Esophagus squamous epithelium (tissue), 5 donors: Measurements from ENCODE around the gene TUBGCP2. TPM values are rescaled to one million over a fixed set of nuclear protein-coding genes. Genes with fewer than 3 reads are reported as not detected.

Source experiments
- DNase-seq: peaks from one replicate; lab custom pipeline; 2025; lab: John Stamatoyannopoulos, UW
- H3K27ac ChIP-seq, 4 donors: fragments of 200-600 bp; sonication (generic); one replicate each; pipeline ENCODE4 v1.5.1; 2016 to 2019; ENCODE audit warnings: mild to moderate bottlenecking in 1 of 4
- H3K27me3 ChIP-seq, 4 donors: fragments of 200-600 bp; sonication (generic); 1 replicate in 3 of 4; 2 replicates in 1 of 4; pipeline versions ENCODE4 v1.5.1 to v1.6.0; 2017 to 2021; ENCODE audit warnings: antibody characterized with exemption in 1 of 4
- H3K36me3 ChIP-seq, 3 donors: fragments of 200-600 bp; sonication (generic); one replicate each; pipeline ENCODE4 v1.5.1; 2016 to 2019
- H3K4me1 ChIP-seq, 3 donors: fragments of 200-600 bp; sonication (generic); one replicate each; pipeline ENCODE4 v1.5.1; 2017 to 2019
- H3K4me3 ChIP-seq, 4 donors: fragments of 200-600 bp; sonication (generic); 1 replicate in 3 of 4; 2 replicates in 1 of 4; pipeline ENCODE4 v1.5.1; 2016 to 2019; ENCODE audit warnings: mild to moderate bottlenecking in 2 of 4, moderate library complexity in 1 of 4
- H3K9me3 ChIP-seq, 3 donors: fragments of 200-600 bp; sonication (generic); one replicate each; pipeline ENCODE4 v1.5.1; 2016 to 2019
- CTCF ChIP-seq, 6 experiments: fragments of 450-650 bp in 4 of 6; fragments of 200-600 bp in 2 of 6; sonication (generic) in 2 of 6; IDR thresholded peaks; one replicate each; pipeline ENCODE4 v1.5.1; 2016 to 2019; ENCODE audit warnings: antibody characterized with exemption in 6 of 6, mild to moderate bottlenecking in 4 of 6, moderate library complexity in 4 of 6
- POLR2A ChIP-seq, 4 donors: fragments of 450-650 bp; IDR thresholded peaks; one replicate each; pipeline ENCODE4 v1.6.1; 2017; ENCODE audit warnings: antibody characterized with exemption in 4 of 4, mild to moderate bottlenecking in 4 of 4, moderate library complexity in 3 of 4
- WGBS, 2 donors: methylation state at CpG; one replicate each; pipeline ENCODE4 v1.1.5; 2018; 5-methylcytosine and 5-hydroxymethylcytosine counted together
- intact Hi-C: fragments of 100-400 bp; cut with DNase I; formaldehyde crosslinking; loops from one replicate; pipeline ENCODE4 v1.15.0; 2022
- total RNA-seq, 4 donors: library from RNA; depleted of rRNA; stranded (reverse); fragments of >200 nt; gene quantifications; one replicate each; pipeline ENCODE4 v1.1.0, GENCODE V29; 2016
- donor health status: DM: yes; HTN: yes; CAD: no.

Gene TUBGCP2
- total RNA-seq, 4 donors from 2014 or later, result 28.4 to 44.4 (median 38.9) TPM

- Histone ChIP-seq H3K4me1 (peaks cover 6 to 22% (median 13%) of the 10 kb centered on the region in 3 donors), H3K4me3 (no peak overlapping the region), H3K36me3 (peaks cover 0 to 40% (median 3%) of the 10 kb centered on the region in 3 donors), H3K27ac (no peak overlapping the region), H3K9me3 (no peaks in the 10 kb centered on the region), H3K27me3 (no peaks in the 10 kb centered on the region)
- DNase-seq, result no peak
- intact Hi-C loops, result no loop called here
- no peak for TF ChIP-seq POLR2A (IDR thresholded peaks at IDR 0.05)
- no peak for TF ChIP-seq CTCF (IDR thresholded peaks at IDR 0.05)
- WGBS, 2 donors, result 92 to 94% methylated on average over 21 to 22 of the region's 23 CpGs
Measured at GRCh38 chr10:133312016-133312768, 3.5 kb upstream of the TUBGCP2 start.

- 86 to 89% methylated on average over 7 to 10 of the region's 10 CpGs for WGBS, 2 donors
- Histone ChIP-seq H3K4me1 (peaks cover 11 to 28% (median 19%) of the 10 kb centered on the region in 3 donors), H3K27me3 (no peaks in the 10 kb centered on the region), H3K36me3 (peaks cover 0 to 40% (median 3%) of the 10 kb centered on the region in 3 donors), H3K4me3 (no peak overlapping the region), H3K27ac (no peak overlapping the region), H3K9me3 (no peaks in the 10 kb centered on the region)
- TF ChIP-seq CTCF (IDR thresholded peaks at IDR 0.05), result no peak
- TF ChIP-seq POLR2A (IDR thresholded peaks at IDR 0.05), result no peak
- intact Hi-C loops, result no loop called here
- DNase-seq, result no peak
Measured at GRCh38 chr10:133311570-133311969, 2.9 kb upstream of the TUBGCP2 start.

GRCh38 chr10:133310789-133311188 lies 2.1 kb upstream of the TUBGCP2 start:
- H3K4me1 ChIP-seq, result peaks cover 11 to 36% (median 21%) of the 10 kb centered on the region in 3 donors
- no peak overlapping the region for H3K4me3 ChIP-seq
- H3K36me3 ChIP-seq, result peaks cover 0 to 42% (median 3%) of the 10 kb centered on the region in 3 donors
- 92 to 94% methylated on average over 8 of the region's 8 CpGs for WGBS, 2 donors
- no peak for TF ChIP-seq POLR2A (IDR thresholded peaks at IDR 0.05)
- TF ChIP-seq CTCF (IDR thresholded peaks at IDR 0.05), result no peak
- intact Hi-C loops, result no loop called here
- H3K27me3 ChIP-seq, result no peaks in the 10 kb centered on the region
- no peaks in the 10 kb centered on the region for H3K9me3 ChIP-seq
- no peak for DNase-seq
- no peak overlapping the region for H3K27ac ChIP-seq

GRCh38 chr10:133310399-133310755 lies 1.7 kb upstream of the TUBGCP2 start:
- Histone ChIP-seq H3K27ac (no peak overlapping the region), H3K4me1 (peaks cover 11 to 40% (median 21%) of the 10 kb centered on the region in 3 donors), H3K4me3 (no peak overlapping the region), H3K9me3 (no peaks in the 10 kb centered on the region), H3K27me3 (no peaks in the 10 kb centered on the region), H3K36me3 (peaks cover 0 to 46% (median 3%) of the 10 kb centered on the region in 3 donors)
- intact Hi-C loops, result no loop called here
- TF ChIP-seq CTCF (IDR thresholded peaks at IDR 0.05) (no peak), POLR2A (IDR thresholded peaks at IDR 0.05) (no peak)
- WGBS, 2 donors, result 91 to 92% methylated on average over 6 to 16 of the region's 16 CpGs
- no peak for DNase-seq

GRCh38 chr10:133309720-133310398 lies 1.2 kb upstream of the TUBGCP2 start:
- no peak for DNase-seq
- peaks cover 0 to 49% (median 3%) of the 10 kb centered on the region in 3 donors for H3K36me3 ChIP-seq
- no peaks in the 10 kb centered on the region for H3K9me3 ChIP-seq
- TF ChIP-seq POLR2A (IDR thresholded peaks at IDR 0.05) (no peak), CTCF (IDR thresholded peaks at IDR 0.05) (no peak)
- H3K4me3 ChIP-seq, result peak overlapping the region in 2 of 4 donors; percentile 97 to 100
- H3K27me3 ChIP-seq, result no peaks in the 10 kb centered on the region
- WGBS, 2 donors, result 75 to 87% methylated on average over 7 to 14 of the region's 33 CpGs
- intact Hi-C loops, result no loop called here
- peak overlapping the region in 3 of 4 donors; percentile 92 to 99 (median 98) for H3K27ac ChIP-seq
- H3K4me1 ChIP-seq, result peaks cover 11 to 41% (median 21%) of the 10 kb centered on the region in 3 donors
